GM19395 (cell line): Measurements from ENCODE around the gene LEMD2.

ENCODE experiments used
- ATAC-seq: cut with Tn5 transposase; IDR thresholded peaks from one replicate; pipeline ENCODE4 v1.9.1; 2021; ENCODE audit warnings: mild to moderate bottlenecking, moderate library complexity; ENCODE audit not compliant: unreplicated experiment

Gene LEMD2

GRCh38 chr6:33742837-33743236 lies 46.1 kb downstream of the LEMD2 start:
- ATAC-seq = no peak

- ATAC-seq = no peak
Observed at GRCh38 chr6:33742092-33742491, 46.8 kb downstream of the LEMD2 start.

GRCh38 chr6:33740794-33741193 lies 48.1 kb downstream of the LEMD2 start:
- no peak for ATAC-seq

DNA sequence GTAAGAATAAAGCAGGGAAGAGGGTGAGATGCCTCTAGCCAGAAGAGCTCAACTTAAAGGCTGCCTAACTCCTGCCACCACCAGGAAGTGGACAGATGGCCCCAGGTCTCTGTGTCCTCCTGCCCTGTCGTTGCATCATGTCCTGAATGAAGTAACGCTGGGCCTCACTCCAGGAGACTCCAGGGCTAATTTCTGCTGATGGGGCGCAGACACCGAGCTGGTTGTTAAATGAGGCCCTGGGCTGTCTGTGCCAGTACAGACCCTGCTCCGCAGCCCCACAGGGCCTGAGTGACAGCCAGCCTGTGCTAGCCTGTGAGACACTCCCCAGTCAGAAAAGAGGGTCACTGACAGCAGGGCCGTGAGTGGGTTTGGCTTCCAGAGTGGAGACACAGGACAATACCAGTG lies 48.7 kb downstream of the LEMD2 start:
- ATAC-seq = no peak

DNA sequence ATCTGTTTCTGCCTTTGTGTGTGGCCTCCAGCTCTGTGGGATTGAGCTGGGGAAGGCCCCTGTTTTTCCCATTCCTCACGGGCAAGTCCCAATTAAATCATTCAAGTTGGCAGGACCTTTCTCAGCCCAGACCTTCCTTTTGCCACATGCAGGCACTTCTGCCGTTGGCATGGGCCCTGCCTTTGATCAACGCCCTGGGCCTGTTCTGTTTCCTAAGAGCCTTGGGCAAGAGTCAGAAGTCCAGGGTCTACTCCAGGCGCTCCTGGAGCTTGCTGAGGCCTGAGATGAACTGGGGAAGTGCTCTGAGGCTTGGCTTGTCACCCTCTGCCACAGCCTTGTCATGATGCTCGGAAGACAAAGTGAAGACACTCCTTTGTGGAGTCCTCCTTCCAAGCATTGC lies 49.4 kb downstream of the LEMD2 start:
- no peak for ATAC-seq

DNA sequence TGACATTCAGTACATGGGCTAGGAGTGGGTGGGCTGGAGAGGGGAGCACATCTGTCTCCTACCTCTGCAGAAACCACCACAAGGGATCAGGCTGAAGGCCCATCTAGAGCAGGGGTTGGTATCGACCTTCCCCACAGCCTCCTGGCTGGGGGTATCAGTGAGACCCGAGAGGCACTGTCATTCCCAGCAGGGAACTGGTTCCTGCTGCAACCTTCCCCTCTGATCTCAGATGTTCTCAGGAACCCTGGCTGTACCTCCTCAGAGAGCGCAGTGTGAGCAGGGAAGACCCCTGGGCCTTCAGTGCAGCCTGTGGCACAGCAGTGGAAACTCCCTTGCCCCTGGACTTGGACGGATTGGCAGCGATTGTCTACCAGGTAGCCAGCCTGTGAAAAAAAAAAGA lies 50.1 kb downstream of the LEMD2 start:
- no peak for ATAC-seq

- no peak for ATAC-seq
Observed at GRCh38 chr6:33738153-33738552, 50.8 kb downstream of the LEMD2 start.

GRCh38 chr6:33737267-33738026 lies 51.5 kb downstream of the LEMD2 start:
- ATAC-seq = no peak

DNA sequence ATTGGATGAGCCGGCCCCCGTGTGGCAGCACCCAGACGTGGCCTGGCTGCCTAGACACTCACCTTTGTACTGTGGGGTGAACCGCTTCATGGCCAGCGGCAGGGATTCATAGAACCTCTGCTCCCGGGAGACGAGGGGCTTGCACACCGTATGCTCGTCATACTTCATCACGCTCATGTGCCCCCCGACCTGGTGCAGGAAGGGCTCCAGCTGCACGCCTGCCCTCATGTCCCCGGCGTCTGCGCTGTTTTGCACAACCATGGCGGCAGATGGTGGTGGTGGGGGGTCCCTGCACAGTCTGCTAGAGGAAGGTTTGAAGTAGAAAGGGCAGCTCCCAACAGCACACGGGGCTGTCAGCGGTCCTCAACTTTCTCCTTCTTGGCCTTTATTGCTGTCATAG lies 53.7 kb downstream of the LEMD2 start:
- ATAC-seq = no peak

- ATAC-seq = no peak
Observed at GRCh38 chr6:33733709-33734007, 55.3 kb downstream of the LEMD2 start.

DNA sequence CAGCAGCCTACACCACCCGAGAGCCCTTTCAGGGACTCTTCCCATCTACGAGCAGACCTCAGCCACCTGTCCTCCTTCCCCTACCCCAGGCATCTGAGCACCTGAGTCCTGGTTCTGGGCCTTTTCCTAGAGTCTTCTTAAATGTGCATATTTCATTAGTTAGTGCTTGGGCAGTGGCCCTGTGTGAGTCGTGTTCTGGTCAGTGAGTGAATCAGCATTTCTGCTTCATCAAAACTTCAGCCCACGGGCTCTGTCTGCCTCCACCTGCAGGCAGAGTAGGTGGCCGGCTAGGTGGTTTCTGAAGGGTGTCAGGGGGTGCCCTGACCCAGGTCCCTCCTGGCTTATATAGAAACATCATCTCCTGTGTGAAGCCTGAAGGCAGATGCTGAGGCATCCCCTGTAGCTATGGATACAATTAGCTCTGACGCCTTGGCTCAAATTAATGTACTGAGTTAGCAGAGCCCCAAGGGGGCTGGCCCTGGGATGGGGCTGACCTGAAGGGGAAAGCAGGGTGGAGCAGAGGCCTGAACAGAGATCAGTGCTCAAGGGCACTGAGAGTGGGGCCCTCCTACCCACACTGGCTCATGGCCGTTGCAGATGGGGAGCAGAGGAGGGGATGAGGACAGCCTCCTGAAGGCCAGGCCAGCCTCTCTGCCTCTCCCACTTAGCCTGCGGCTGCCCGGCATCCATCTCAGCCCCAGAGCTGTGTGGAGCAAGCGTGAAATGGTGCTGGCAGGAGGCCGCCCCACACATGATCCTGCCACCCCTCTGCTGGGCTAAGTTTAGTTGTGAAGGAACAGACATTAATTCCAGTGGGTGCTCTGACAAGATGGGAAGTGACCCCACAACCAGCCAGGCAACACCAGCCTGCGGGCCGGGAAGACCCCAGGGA lies 55.9 kb downstream of the LEMD2 start:
- ATAC-seq = no peak

DNA sequence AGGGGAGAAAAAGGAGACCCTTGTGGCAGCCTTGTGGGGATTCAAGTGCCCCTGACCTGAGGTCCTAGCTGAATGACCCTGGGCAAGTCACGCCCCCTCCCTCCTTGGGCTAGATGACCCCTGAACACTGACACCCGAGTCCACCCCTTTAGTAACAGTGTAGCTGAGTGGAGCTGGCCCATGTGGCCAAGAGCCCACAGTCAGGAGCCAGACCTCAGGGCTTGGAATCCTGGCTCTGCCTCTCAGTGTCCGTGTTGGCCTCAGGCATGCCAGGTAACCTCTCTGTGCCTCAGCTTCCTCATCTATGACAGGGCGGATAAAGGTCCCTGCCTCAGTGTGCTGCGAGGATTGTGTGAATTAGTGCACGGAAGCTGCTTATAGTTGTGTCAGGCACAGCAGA lies 56.5 kb downstream of the LEMD2 start:
- no peak for ATAC-seq

GRCh38 chr6:33731751-33732282 lies 57.1 kb downstream of the LEMD2 start:
- ATAC-seq = no peak

DNA sequence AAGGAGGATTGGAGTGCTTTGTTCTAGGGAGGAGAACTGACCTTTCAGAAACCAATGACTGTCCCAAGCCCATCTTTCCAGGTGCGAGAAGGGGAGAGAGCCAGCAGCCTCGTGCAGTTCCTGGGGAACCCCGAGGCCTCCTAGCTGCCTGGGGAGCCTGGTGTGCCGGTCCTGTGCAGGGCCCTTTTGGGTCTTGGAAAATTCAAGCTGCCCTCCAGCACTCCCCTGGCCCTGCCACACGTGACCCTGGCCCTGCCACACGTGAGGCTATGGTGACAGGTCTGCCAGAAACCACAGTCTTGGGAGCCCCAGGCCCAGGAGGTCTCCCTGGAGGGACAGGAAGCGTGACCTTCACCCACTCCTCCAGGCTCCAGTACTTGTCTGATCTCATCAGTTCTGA lies 57.9 kb downstream of the LEMD2 start:
- ATAC-seq = no peak

DNA sequence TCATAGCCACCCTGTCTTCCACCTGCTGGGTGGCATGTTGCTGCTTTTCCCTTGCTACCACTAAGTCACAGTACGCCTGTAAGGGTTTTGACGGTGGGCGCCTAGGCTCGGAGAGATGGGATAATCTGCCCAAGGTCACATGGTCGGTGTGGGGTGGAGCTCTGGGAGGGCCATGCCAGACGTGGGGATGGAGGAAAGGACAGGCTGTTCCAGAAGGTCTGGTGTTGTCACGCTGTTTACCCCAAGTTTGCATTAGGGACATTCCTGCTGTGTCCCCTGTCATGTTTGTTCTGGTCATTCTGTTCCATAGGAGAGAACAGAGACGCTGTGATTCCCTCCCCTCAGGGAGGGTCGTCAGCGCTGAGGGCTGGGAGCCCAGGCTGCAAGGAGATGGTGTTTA lies 58.3 kb downstream of the LEMD2 start:
- no peak for ATAC-seq

DNA sequence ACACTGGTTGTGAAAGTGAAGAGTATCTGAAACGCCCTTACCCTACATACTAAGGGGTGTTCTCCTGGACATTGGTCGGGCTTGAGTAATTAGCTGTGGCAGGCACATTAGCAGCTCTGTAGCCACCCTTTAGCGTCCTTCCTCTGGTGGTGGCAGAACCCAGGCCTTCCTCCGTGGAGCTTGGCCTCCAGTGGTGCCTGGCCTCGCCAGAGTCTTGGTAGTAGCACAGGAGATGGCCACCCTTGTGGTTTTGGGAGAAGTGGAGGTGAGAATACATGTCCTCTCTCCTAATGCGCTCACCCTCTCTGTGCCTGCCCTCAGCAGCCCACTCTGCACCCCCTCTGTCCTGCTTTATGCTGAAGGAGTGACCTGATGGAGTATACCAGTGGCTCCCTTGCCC lies 59.9 kb downstream of the LEMD2 start:
- no peak for ATAC-seq

DNA sequence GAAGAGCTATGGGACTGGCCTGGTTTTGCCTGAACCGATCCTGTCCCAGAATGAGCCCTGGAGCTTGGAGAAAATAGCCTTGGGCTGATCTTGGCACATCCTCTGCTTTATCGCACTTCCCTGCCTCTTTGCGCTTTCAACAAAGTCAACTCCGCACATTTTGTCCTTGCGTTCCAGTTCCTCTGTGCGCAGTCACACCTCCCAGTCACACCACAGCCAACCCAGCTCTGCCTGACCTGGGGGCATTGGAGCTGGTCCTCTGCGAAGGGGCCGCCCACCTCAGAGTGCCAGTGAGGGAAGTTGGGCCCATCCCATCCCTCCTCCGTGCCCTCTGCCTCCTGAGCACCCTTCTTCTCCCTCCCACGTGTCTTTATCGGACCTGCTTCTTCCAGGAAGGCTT lies 60.5 kb downstream of the LEMD2 start:
- no peak for ATAC-seq

- ATAC-seq = no peak
Observed at GRCh38 chr6:33727932-33728331, 61.0 kb downstream of the LEMD2 start.

GRCh38 chr6:33727126-33727525 lies 61.8 kb downstream of the LEMD2 start:
- no peak for ATAC-seq

DNA sequence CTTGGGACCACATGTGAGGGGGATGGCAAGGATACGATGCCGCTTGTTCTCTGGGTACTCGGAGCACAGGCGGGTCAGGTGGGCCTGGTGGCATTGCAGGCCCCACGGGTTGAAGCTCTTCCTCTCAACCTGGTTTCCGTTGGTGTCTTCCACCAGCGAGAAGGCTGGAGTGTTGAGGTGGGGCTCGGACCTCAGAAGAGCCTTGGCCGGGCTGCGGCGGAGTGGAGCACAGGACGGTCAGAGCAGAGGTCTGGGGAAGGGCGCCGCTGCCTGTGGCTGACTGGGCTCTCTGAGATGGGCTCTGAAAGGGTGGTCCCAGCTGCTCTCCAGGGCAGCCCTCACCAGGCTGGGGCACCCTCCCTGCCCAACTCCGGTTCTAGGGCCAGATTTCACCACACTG lies 62.2 kb downstream of the LEMD2 start:
- no peak for ATAC-seq

- ATAC-seq = no peak
Observed at GRCh38 chr6:33725891-33726673, 62.8 kb downstream of the LEMD2 start.
